HG02970 (cell line): Measurements from ENCODE around the gene CERCAM.

ENCODE experiments used
- ATAC-seq: cut with Tn5 transposase; IDR thresholded peaks from one replicate; pipeline ENCODE4 v1.9.1; 2021; ENCODE audit warnings: mild to moderate bottlenecking, moderate library complexity, moderate number of reproducible peaks; ENCODE audit not compliant: unreplicated experiment, low FRiP score

The CERCAM gene, protein sequence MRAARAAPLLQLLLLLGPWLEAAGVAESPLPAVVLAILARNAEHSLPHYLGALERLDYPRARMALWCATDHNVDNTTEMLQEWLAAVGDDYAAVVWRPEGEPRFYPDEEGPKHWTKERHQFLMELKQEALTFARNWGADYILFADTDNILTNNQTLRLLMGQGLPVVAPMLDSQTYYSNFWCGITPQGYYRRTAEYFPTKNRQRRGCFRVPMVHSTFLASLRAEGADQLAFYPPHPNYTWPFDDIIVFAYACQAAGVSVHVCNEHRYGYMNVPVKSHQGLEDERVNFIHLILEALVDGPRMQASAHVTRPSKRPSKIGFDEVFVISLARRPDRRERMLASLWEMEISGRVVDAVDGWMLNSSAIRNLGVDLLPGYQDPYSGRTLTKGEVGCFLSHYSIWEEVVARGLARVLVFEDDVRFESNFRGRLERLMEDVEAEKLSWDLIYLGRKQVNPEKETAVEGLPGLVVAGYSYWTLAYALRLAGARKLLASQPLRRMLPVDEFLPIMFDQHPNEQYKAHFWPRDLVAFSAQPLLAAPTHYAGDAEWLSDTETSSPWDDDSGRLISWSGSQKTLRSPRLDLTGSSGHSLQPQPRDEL

DNA sequence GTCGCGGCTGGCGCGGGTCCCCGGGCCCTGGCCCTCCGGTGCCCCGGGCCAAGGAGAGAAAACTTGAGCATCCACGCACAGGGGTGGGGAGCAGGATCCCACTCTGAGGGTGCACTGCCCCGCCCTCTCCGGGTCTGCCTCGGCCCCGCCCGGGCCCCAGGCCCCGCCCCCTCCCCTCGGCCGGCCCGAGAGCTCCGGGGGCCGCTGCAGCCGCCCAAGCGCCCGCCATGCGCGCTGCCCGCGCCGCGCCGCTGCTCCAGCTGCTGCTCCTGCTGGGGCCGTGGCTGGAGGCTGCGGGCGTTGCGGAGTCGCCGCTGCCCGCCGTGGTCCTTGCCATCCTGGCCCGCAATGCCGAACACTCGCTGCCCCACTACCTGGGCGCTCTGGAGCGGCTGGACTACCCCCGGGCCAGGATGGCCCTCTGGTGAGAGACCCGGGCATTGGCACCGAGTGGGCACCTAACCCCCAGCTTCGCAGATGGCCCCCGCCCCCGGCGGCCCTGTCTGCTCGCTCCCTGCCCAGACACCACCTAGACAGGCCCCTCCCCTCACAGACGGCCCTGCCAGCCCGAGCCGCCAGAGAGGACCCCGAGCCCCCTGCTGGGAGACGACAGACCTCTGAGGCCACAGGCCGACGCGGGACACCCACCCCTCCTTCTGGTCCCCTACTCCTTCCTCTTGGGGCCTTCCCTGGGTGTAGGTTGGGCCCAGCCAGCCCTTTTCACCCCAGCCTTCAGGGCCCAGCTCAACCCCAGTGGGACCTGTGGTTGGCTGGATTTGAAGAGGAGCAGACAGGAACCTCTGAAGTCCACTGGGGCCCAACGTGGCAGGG, at the start of gene CERCAM:
Gene CERCAM, plus strand, starts transcription at position 207 of the 831 bp plus-strand sequence. Its CDS starts 21 bp downstream, at position 228.
- peak; percentile 56 for ATAC-seq

DNA sequence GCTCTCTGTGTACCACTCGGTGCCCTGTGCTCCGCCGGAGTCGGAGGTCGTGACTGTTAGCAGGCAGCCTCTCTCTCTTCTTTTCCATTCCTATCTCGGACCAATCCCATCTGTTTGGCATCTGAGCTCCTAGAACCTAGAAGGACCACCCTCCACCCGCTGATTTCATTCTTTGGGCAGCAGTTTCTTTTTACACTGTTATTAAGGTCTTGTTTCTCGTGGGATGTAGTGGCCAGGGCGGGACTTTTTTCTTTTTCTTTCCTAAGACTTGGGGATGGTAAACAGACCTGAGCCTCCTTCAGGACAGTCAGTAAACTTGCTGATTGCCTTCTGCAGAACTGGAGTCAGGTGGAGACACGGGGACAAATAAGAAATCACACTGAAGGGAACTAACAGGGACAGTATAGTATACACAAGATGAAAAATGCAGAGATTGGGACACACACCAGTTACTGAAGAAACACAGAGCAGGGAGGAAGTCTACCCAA, 49.0 kb upstream of the CERCAM start:
- no peak for ATAC-seq

DNA sequence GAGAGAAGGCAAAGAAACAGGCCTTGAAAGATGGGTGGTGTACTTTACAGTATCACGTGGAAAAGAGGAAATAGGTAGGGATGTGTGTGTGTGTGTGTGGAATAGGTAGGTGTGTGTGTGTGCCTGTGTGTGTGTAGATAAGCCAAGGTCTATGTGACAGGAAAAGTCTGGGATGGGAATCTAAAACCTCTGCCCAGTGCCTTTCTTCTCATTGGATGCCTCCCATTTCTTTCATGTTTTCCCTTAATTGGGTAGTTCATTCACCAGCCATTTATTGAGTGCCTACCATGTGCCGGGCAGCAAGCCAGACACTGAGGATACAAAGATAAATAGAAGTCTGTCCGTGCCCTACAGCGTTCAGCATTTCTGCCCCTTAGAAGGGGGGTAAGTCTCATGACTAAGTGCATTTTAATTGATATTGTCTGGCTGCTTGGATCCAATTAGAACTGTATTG, 48.4 kb upstream of the CERCAM start:
- ATAC-seq = no peak

DNA sequence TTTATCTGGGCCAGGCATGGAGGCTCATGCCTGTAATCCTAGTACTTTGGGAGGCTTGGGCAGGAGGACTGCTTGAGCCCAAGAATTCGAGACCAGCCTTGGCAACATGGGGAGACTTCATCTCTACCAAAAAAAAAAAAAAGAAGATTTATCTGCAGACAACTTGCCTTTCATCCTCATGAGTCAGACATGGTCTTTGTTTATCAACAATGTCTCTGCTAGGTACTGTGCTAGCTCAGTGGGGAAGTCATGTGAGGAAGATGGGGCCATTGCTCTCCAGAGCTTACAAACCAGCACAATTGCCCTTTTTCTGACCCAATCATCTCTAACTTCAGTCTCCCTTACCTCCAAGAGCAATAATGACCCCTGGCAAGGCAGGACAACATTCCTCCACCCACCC, 47.9 kb upstream of the CERCAM start:
- no peak for ATAC-seq

DNA sequence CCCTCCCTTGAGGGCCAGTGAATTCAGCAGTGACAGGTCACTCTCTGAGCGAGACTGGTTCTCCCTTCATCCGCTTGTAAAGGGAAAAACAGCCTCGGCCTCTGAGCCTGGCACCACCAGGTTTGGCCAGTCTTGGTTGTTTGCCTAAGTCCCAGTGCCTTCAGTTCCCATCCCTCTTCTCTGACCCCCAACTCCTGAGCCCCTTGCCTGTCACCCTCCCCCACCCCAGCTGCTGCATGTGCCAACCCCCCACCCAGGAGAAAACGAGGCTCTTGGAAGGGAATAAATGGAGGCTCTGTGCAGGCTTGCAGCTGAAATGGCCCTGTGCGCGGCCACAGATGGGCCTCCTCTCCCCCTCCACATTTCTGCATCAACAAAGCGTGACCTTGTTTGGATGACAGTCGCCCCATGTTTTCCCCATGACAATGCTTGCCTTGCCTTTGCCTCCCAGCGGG, 46.4 kb upstream of the CERCAM start:
- no peak for ATAC-seq

DNA sequence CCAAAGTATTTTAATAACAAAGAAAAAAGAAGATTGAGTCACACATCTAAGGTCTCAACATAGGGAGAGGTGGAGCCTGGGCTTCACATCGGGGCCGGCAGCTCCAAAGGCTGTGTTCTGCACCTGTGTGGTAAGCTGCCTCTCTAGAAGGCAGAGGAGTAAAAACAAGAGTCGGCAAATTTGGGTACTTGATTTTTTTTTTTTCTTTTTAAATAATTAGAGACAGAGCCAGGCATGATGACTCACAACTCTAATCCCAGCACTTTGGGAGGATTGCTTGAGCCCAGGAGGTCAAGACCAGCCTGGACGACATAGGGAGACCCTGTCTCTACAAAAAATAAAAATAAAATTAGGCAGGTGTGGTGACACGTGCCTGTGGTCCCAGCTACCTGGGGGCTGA, 44.8 kb upstream of the CERCAM start:
- no peak for ATAC-seq

DNA sequence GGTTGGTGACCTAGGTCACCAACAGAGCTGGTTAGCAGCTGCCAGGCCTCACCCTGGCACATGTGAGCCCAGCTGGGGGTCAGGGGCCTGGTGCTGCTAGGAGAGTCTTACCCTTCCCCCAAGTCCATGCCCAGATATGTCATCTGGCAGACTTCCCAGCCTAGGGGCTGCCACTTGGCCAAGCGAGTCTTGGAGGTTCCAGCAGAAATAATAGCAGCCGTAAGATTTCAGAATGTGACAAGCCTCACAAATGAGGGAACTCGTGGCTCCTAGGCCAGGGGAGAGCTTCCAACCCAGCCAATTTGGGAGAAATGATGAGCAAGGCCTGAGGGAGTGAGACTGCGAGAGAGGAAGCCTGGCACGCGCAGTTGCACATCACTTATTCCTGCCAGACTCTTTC, 38.4 kb upstream of the CERCAM start:
- no peak for ATAC-seq

DNA sequence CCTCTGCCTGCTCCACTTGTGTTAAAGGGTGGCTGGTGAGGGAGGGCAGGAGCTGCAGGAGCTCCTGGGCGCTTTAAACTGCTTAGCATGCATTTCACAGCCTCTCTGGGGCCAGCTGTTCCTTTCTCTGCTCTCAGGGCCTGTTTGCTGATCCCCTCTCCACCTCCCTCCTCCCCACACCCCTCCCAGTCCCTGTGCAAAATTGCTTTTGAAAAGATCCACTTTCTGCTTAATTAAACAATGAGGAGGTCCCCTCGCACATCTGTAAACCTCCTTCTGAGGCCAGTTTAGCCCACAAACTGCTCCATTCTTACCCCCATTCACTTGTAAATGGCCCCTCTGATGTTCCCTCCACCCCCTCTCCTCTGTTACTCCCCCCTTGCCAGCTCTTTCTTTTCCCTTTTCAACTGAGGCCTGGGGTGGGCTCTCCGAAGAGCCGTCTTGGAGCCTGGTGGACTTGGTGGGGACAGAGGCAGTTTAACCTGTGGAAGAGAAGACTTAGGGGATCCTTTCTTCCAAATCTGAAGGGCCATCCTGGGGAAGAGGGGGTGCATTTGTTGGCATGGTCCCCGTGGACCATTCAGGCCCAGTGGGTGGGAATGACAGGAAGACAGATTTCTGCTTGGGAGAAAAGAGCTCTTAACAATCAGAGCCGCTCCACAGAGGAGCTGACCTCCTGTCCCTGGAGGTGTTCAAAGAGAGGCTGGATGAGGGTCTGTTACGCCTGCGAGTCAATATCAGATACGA, 37.5 kb upstream of the CERCAM start:
- no peak for ATAC-seq

DNA sequence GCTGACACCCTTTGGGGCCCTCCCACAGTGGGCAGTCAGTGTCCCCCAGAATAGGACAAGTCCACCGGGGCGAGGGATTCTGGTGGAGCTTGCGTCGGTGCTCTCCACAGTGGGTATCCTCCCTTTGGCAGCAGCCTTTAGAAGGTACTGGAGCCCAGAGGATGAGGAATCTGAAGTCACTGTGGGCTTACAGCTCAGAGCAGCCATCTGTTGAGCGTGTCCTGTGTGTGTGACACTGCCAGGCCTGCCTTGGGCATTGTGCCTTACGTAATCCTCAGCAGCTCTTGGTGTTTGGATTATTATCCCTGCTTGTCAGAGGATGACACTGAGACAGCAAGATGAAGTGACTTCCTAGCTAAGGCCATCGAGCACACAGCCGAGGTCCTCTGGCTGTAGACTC, 36.9 kb upstream of the CERCAM start:
- no peak for ATAC-seq

DNA sequence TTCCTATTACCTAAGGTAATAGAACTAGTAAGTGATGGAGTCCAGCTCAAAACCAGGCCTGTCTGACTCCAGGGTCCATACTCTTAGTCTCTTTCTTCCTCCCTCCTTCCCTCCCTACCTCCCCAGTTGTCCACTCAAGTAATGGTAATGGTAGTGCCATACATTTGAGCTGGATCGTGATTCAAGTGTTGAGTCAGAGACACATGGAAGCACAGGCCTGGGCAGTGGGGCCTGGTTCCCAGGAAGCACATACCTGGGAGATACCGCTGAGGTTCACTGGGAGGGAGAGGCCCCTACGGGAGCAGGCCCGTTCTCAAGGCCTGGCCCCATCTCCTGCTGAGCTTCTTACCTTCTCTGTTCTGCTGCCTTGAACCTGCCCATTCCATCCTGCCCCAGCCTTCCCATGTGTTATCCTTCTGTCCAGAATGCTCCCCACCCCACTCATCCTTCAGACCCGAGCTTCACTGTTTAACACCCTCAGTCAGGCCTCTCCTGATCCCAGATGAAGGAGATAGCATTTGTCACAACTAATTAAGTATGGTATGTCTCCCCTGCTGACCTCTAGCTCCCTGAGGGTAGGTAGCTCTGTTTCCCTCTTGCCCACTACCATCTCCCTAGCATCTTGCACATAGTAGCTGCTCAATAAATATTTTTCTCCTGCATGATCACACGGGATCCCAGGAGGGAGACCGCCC, 35.7 kb upstream of the CERCAM start:
- no peak for ATAC-seq

DNA sequence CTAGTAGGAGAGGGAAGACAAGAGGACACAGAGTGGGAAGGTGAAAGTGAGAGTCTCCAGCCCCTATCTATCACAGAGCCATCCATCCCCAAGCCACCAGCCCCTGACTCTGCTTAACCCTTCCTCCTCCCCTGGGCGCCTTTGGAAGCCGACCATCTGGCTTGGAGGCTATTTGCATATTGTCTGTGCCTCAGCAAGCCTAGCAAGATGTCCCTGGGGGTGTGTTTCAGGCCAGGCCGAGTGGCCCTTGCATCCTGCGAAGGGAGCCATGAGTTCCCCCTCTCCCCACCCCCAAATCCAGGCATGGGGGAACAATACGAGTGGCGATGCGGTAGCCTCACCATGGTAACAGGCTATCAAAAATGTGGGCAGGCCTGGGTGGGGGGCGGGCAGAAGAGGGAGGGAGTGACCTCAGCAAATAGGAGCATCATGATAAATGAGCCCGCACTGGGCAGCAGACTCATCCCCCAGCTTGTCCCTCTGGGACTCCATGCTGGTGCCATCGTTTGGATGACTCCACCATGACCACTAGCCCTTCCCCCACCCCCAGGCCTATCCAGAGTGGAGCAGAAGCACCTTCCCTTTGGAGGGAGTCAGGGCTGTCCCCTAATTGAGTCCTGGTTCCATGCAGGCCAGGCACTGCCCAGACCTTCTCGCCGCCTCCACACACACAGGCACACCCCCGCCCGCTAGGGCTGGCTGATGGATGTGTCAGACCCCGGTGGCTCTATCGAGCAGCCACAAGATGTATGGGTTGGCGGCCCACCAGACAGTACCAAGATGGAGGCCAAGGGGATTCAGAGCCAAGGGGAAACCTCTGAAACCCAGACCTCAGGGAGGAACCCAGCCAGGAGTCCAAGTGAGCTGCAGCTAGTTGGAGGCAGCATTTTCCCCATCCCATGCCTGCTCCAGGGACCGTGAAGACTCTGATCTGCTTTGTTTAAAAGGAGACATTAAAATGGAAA, 34.9 kb upstream of the CERCAM start:
- ATAC-seq = no peak

DNA sequence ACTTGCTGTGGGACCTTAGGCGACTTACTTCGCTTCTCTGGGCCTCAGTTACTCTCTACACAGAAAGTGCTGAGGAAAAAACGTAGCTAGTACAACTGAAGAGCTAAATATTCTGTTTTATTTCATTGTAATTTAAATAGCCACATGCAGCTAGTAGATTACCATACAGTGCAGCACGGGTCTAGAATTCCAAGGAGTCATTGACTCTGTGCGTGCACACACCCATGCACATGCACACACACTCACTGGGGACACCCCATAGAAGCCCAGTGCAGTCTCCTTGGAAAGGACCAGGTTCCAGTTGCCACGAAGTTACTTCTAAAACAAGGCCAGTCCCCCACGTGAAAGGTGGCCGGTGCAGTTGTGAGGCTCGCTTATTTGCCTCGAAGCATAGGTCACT, 32.5 kb upstream of the CERCAM start:
- ATAC-seq = no peak

DNA sequence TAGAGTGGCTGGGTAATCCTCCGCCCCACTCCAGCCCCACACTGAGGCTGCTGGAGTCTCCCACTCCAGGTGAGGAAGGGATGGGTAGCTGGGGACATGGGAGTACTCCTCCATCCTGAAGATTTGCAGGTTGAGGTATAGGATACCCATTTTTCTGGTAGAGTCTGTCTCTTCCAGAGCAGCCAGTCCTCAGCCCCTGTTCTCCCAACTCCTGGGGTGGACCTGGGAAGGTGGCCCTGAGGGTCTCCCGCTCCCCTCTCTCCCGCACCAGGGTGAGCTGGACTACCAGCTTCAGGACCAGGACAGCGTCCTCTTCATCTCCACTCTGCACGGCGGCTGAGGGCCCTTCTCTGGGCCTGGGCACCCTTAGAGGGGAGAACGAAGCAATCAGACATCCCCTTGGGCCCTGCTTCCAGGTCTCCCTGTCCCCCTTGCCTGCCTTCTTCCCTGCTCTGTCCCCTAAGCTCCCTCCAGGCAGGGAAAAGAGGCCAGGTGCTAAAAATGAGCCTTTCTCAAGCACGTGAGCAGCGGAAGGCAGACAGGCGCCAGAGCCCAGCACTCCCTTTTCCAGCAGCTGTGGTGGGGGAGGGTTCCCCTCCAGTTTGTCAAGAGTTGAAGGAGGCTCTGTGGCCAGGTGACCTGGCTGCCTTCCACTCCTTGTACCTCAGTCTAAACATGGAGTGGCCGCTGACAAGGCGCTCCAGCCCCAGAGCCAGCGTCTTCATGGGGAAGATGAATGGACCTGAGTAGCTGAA, 31.1 kb upstream of the CERCAM start:
- no peak for ATAC-seq

DNA sequence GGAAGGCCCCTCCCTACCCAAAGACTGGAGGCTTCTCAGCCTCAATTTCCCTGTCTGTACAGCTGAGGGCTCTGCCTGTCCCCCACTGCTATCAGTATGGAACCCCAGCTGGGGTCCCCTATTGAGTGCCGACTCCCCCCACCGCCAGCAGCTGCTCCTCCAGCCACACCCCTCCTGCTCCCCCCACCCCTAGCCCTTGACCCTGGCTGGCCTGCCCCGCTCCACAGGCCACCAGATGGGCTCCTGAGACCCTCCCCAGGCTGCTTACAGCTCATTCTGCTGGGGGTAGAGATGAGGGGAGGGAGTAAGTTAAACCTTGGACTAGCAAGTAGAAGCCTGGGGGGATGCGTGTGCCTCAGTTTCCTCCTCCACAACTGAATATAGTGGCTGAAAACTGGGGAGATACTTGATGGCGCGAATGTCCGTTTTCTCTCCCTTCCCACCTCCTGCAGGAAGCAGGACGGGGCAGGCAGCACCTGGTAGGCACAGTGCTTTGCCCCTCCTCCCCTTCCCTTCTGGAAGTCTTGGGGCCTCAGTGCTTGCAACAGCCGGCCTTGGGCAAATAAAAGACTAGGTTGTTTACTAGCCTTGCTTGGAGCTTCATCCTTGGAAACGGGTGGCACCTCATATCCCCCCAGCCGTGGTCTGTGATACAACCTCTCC, 30.4 kb upstream of the CERCAM start:
- ATAC-seq = no peak

DNA sequence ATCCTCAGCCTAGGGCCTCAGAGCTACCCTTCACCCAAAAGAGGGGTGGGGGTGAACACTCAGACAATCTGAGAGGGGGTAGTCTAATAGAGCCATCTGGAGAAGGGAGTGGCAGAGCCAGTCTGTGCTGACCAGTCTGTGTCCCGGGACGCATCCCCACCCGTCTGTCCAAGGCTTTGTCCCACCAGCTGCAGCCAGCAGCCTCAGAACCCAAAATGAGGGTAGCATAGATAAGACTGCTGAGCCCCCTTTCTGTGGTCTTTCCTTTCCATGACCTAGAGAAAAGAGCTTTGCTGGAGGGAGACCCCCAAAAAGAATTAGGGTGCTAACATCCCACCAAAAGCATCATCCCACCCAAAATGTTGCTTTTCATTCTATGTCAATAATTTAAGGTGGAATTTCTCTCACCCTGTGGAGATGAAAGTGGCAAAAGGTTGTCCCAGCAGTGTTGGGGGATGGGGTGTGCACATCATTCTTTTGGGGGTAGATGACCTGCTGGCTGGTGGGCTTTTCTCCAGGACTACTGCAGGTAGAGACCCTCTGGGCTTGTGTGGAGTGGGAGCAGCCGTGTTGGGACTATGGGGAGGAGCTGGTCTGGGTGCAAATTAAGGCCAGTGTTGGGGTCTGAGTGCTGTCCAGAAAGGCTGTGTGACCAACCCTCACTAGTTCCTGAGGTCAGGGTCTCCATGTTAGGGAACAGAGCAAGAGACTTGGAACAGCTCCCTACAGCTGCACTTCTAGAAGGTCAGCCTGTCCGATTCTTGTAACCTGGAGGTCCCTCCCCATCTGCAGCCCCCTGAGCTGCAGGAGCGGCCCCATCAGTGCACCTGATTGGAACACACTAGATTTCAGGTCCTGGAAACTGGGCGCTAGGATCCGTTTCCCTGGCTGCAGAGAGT, 29.6 kb upstream of the CERCAM start:
- ATAC-seq = no peak

DNA sequence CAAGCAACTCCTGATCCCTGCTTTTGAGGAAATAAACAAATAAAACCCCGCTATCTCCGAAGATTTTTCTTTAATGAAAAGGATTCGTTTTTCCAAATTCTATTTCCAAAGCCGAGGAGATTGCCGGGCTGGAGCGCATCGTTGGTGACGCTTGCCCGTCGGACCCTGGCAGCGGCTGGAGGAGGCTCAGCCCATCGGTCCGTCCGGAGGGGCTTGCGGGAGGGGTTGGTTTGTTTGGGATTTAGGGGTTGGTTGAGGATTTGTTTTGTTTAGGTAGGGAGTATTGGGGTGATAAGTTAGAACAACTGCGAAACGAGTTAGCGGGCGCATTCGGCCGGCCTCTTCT, 28.7 kb upstream of the CERCAM start:
- ATAC-seq = no peak
